K562 (cell line): ENCODE data around the gene SH3BP2. TPM values are rescaled to one million over a fixed set of nuclear protein-coding genes. Genes with fewer than 3 reads are reported as not detected.
A peak's percentile ranks its signal among the peaks of the same experiment; 100 is the strongest.

ENCODE experiments used
- CEBPG ChIP-seq, 3 experiments: fragments of 200-800 bp in 1 of 3; sonication (Bioruptor generic) in 1 of 3; sonication (generic) in 1 of 3; formaldehyde crosslinking in 1 of 3; IDR thresholded peaks in 2 of 3; conservative IDR thresholded peaks in 1 of 3; 2 replicates each; pipeline versions ENCODE4 v1.6.1 to v1.8.0; 2016 to 2022; ENCODE audit warnings: missing compliant biosample characterization in 2 of 3, missing genetic modification characterization in 2 of 3, mild to moderate bottlenecking in 1 of 3, missing genetic modification reagents in 1 of 3
- CTCFL ChIP-seq: IDR thresholded peaks from 2 replicates; pipeline ENCODE4 v1.6.1; 2011; ENCODE audit warnings: borderline replicate concordance, low read depth, mild to moderate bottlenecking, moderate library complexity, low read length; ENCODE audit not compliant: insufficient read depth, poor library complexity, severe bottlenecking
- DMBX1 ChIP-seq: fragments of 250-450 bp; sonication (Bioruptor Pico); IDR thresholded peaks from 2 replicates; pipeline ENCODE4 v1.8.0; 2022; ENCODE audit warnings: inconsistent platforms, mild to moderate bottlenecking, moderate library complexity, borderline replicate concordance
- E2F1 ChIP-seq: sonication (generic); formaldehyde crosslinking; IDR thresholded peaks from 2 replicates; pipeline ENCODE4 v1.8.1; 2023; ENCODE audit warnings: mild to moderate bottlenecking, missing genetic modification reagents, moderate library complexity
- HMG20B ChIP-seq: fragments of 250-450 bp; sonication (Bioruptor Pico); IDR thresholded peaks from 2 replicates; pipeline ENCODE4 v1.5.0; 2021; ENCODE audit warnings: mild to moderate bottlenecking
- MCM3 ChIP-seq: fragments of 450-650 bp; IDR thresholded peaks from 2 replicates; pipeline ENCODE4 v1.6.1; 2016
- NFE2L1 ChIP-seq: fragments of 450-650 bp; IDR thresholded peaks from 2 replicates; pipeline ENCODE4 v1.6.1; 2016; ENCODE audit warnings: missing genetic modification characterization, low read depth, mild to moderate bottlenecking, missing compliant biosample characterization, moderate library complexity, borderline replicate concordance
- RFX7 ChIP-seq: fragments of 250-450 bp; sonication (Bioruptor Pico); IDR thresholded peaks from 2 replicates; pipeline ENCODE4 v1.5.1; 2021; ENCODE audit warnings: mild to moderate bottlenecking
- SIX5 ChIP-seq, 2 experiments: IDR thresholded peaks; 2 replicates each; pipeline ENCODE4 v1.6.1; 2011; ENCODE audit warnings: low read length in 2 of 2, borderline replicate concordance in 1 of 2, low read depth in 1 of 2, mild to moderate bottlenecking in 1 of 2, moderate library complexity in 1 of 2; ENCODE audit not compliant: insufficient read depth in 1 of 2
- SRSF1 ChIP-seq: fragments of 200-400 bp; formaldehyde crosslinking; IDR thresholded peaks from 2 replicates; pipeline ENCODE4 v1.6.1; 2017; ENCODE audit warnings: mild to moderate bottlenecking, low read depth, low read length, moderate library complexity
- THRAP3 ChIP-seq: fragments of 450-650 bp; IDR thresholded peaks from 2 replicates; pipeline ENCODE4 v1.6.1; 2016; ENCODE audit warnings: mild to moderate bottlenecking, inconsistent platforms, borderline replicate concordance
- ZFX ChIP-seq: sonication (generic); formaldehyde crosslinking; IDR thresholded peaks from 2 replicates; pipeline ENCODE4 v1.8.0; 2022; ENCODE audit warnings: mild to moderate bottlenecking, missing genetic modification reagents, moderate library complexity
- polyA plus RNA-seq, 8 experiments: library from polyadenylated mRNA; depleted of rRNA in 4 of 8; stranded (reverse) in 5 of 8; unstranded in 3 of 8; fragments of >200 nt; fragmentation: Nextera tagmentation in 2 of 8; fragmentation: Illumina TruSeq in 1 of 8; extraction: Ambion mirVana in 2 of 8; extraction: Trizol in 1 of 8; gene quantifications; 2 replicates each; pipeline versions ENCODE4 v1.2.1 to v1.2.3, GENCODE V29; 2011 to 2014; ENCODE audit warnings: inconsistent platforms in 1 of 8, missing spikeins in 1 of 8
- total RNA-seq, 7 experiments: library from RNA; depleted of rRNA in 6 of 7; stranded (reverse); fragments of >200 nt in 6 of 7; fragmentation: Illumina TruSeq in 2 of 7; extraction: Trizol in 2 of 7; gene quantifications; 2 replicates each; pipeline versions ENCODE4 v1.2.1 to v1.2.3, GENCODE V29; 2011 to 2021; ENCODE audit warnings: low replicate concordance in 1 of 7
- TF ChIP-seq, protein P1 (sequence below): fragments of 250-450 bp; sonication (Bioruptor Pico); IDR thresholded peaks from 2 replicates; pipeline ENCODE4 v1.5.0; 2021; ENCODE audit warnings: mild to moderate bottlenecking, moderate library complexity

The SH3BP2 gene
- total and polyA plus RNA-seq, 9 of the 15 experiments (the other 6 are each of a cell fraction or from before 2014, with no cell fraction given): 0.34 to 16.0 (median 5.1) TPM

DNA sequence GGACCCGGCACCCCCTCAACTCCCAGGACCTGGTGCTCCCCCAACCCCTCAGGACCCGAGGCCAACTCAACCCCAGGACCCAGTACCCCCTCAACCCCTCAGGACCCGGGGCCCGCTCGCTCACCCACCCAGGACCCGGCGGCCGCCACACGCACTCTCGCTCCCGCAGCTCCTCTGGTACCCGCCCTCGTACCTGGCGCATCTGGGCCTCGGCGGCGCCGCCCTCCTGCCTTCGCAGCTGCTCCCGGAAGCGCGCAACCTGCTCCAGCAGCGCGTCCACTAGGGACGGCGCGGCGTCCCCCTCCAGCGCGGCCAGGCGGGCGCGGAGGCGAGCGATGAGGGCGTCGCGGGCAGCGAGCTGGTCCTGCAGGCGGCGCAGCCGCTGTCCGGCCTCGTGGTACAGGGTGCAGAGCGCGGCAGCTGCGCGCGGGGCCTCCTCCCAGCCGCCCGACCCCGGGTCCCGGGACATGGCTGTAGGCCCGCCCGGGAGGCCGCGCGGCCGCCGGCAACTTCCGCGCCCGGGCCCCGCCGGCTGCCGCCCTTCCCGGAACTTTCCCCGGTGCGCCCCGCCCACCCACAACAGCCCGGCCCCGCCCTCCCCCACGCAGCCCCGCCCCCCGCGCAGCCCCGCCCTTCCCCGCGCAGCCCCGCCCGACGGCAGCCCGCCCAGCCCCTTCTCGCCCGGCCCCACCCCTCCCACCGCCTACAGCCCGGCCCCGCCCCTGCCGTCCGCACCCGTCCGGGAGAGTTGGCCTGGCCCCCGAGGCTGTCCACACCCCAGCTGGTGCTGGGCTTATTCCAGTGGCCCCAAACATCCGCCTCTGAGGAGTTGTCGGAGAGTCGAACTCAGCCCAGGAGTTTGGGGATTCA, 36.8 kb upstream of the SH3BP2 start, which contains the start of gene TNIP2 (continued):
- TF ChIP-seq CTCFL (peak; percentile 91), DMBX1 (CRISPR knock-in tag) (no peak), ZFX (CRISPR knock-in tag) (peak; percentile 87), CEBPG (CRISPR knock-in tag; IDR thresholded peaks at IDR 0.05) (no peak), CEBPG (tag; conservative IDR thresholded peaks at IDR 0.05 in 1 of 2, IDR thresholded peaks at IDR 0.05 in 1 of 2) (no peak), RFX7 (no peak), E2F1 (CRISPR knock-in tag) (0 out of 2 replicates have a peak, but pooled peaks have one; percentile 20), HMG20B (CRISPR knock-in tag) (no peak), MCM3 (no peak), SRSF1 (no peak), THRAP3 (no peak), SIX5 (IDR thresholded peaks at IDR 0.05; ENCODE audit: borderline replicate concordance in 1 of 2, insufficient read depth in 1 of 2, low read depth in 1 of 2, low read length in 2 of 2) (no peak), NFE2L1 (tag) (no peak)
- TF ChIP-seq, protein P1, sequence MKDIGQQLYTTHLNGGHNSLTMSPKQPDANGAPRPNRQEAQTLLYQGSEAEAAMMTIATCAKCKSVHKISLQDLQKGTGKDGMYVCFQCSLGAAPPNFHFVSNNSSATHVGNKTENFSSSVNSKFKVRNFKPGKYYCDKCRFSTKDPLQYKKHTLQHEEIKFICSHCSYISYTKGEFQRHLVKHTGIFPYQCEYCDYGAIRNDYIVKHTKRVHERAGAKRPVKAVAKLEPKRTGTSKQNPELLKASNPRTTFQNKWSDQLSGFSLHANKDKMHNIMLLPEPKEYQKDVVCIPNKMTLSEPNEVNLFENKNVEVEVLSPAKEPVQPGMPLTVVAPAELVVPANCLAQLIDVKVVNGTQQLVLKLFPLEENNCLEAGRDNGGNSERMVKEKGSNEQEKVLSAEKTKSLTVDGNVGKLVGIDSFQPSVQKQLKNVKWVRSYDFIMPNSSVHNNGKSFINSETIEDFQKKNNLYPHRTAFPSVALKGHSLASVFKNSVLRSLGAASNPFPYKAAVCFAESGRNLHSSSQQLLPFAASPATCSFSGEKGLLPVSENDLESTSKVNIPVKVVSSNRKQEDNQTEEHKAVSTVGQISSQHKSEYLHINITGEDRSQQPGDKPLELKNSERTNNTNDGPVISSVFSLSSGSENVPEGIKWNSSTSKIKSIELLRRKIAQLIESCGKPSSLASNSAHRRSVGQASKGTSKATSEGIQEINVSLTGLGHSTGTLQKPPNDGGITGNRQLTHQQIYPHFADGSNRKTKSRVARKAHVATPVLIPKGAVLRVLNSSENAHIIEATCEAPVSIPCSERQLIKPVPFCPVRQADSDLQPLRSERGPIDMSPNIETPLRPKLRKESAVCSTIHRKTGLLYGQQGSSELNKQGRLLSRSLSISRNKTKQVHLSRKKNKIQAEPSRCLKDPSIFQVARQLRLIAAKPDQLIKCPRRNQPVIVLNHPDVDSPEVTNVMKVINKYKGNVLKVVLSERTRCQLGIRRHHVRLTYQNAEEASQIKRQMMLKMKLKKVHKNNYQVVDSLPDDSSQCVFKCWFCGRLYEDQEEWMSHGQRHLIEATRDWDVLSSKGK (CRISPR knock-in tag): no peak
